H1 (cell line): ENCODE measurements around the gene ERV3-1. TPM values are rescaled to one million over a fixed set of nuclear protein-coding genes. Genes with fewer than 3 reads are reported as not detected.

ENCODE experiments used
- CTCF ChIA-PET: fragments of 300-600 bp; sonication (Branson Sonifier 250); formaldehyde crosslinking; loops from one replicate; lab custom pipeline; 2021; ENCODE audit not compliant: partially characterized antibody; lab: Charles Lee
- POLR2A ChIA-PET: fragments of 300-600 bp; sonication (Branson Sonifier 250); formaldehyde crosslinking; loops from one replicate; lab custom pipeline; 2021; ENCODE audit warnings: inconsistent platforms; ENCODE audit not compliant: partially characterized antibody; lab: Charles Lee
- DNase-seq, 2 experiments: peaks; one replicate each; pipeline versions ENCODE4 v3.0.0 to v3.0.0-alpha.2; 2010 to 2022; ENCODE audit warnings: low spot score in 2 of 2, low read depth in 1 of 2, mixed read lengths in 1 of 2
- FAIRE-seq: peaks from 2 replicates; lab custom pipeline; 2011; peaks lifted over from hg19 to GRCh38; lab: Jason Lieb, UNC
- H2AFZ ChIP-seq: 2 replicates; pipeline ENCODE4 v1.8.1; 2012; ENCODE audit warnings: low read length, inconsistent platforms
- H2AK5ac ChIP-seq: 2 replicates; pipeline ENCODE4 v1.6.1; 2013; ENCODE audit warnings: low read depth, low read length
- H2BK120ac ChIP-seq: replicated peaks from 2 replicates; pipeline ENCODE3; 2013; ENCODE audit warnings: low read depth, low read length, inconsistent platforms
- H2BK12ac ChIP-seq: 2 replicates; pipeline ENCODE4 v1.6.1; 2013; ENCODE audit warnings: low read depth, low read length
- H2BK15ac ChIP-seq: 2 replicates; pipeline ENCODE4 v1.6.1; 2013; ENCODE audit warnings: low read length
- H2BK20ac ChIP-seq: 2 replicates; pipeline ENCODE4 v1.6.1; 2013; ENCODE audit warnings: low read length
- H2BK5ac ChIP-seq: 2 replicates; pipeline ENCODE4 v1.6.1; 2013; ENCODE audit warnings: low read depth, low read length
- H3K14ac ChIP-seq: 2 replicates; pipeline ENCODE4 v1.6.1; 2013; ENCODE audit warnings: inconsistent platforms; ENCODE audit not compliant: insufficient read length
- H3K18ac ChIP-seq: 2 replicates; pipeline ENCODE4 v1.6.1; 2013; ENCODE audit warnings: low read length; ENCODE audit errors: extremely low read depth
- H3K23ac ChIP-seq: 2 replicates; pipeline ENCODE4 v1.6.1; 2013; ENCODE audit warnings: inconsistent platforms; ENCODE audit not compliant: insufficient read length
- H3K23me2 ChIP-seq: 2 replicates; pipeline ENCODE4 v1.6.1; 2013; ENCODE audit warnings: low read depth, low read length
- H3K27ac ChIP-seq: 2 replicates; pipeline ENCODE4 v1.6.1; 2011; ENCODE audit warnings: low read depth, low read length, inconsistent platforms
- H3K27me3 ChIP-seq, 4 experiments: replicated peaks in 1 of 4; 1 replicate in 1 of 4; 2 replicates in 3 of 4; pipeline versions ENCODE4 v1.6.1 to v1.8.1; 2011 to 2013; ENCODE audit warnings: low read length in 3 of 4, mild to moderate bottlenecking in 3 of 4, inconsistent platforms in 2 of 4, mixed read lengths in 2 of 4, moderate library complexity in 1 of 4; ENCODE audit not compliant: control insufficient read depth in 3 of 4, insufficient read depth in 3 of 4; ENCODE audit errors: extremely low read depth in 1 of 4
- H3K36me3 ChIP-seq, 4 experiments: 2 replicates each; pipeline versions ENCODE4 v1.6.1 to v1.8.1; 2011 to 2013; ENCODE audit warnings: mild to moderate bottlenecking in 4 of 4, low read length in 3 of 4, moderate library complexity in 2 of 4, control low read depth in 1 of 4, inconsistent platforms in 1 of 4; ENCODE audit not compliant: insufficient read depth in 4 of 4, control insufficient read depth in 2 of 4
- H3K4ac ChIP-seq: replicated peaks from 2 replicates; pipeline ENCODE3; 2013; ENCODE audit warnings: low read length, low read depth, mixed read lengths, inconsistent platforms; ENCODE audit not compliant: insufficient read length
- H3K4me1 ChIP-seq, 4 experiments: replicated peaks in 1 of 4; 1 replicate in 1 of 4; 2 replicates in 3 of 4; pipeline versions ENCODE4 v1.6.1 to v1.8.1; 2011 to 2013; ENCODE audit warnings: low read length in 3 of 4, inconsistent platforms in 2 of 4, mixed read lengths in 1 of 4; ENCODE audit not compliant: insufficient read depth in 4 of 4, control insufficient read depth in 3 of 4
- H3K4me2 ChIP-seq, 2 experiments: 2 replicates each; pipeline versions ENCODE4 v1.6.1 to v1.8.1; 2011 to 2013; ENCODE audit warnings: low read depth in 2 of 2, low read length in 2 of 2, control low read depth in 1 of 2, inconsistent platforms in 1 of 2, mild to moderate bottlenecking in 1 of 2; ENCODE audit not compliant: insufficient read depth in 1 of 2
- H3K4me3 ChIP-seq, 4 experiments: fragments of 200-600, 300-600 bp in 1 of 4; sonication (generic), shearing (Covaris generic), sonication (Bioruptor Twin) in 1 of 4; 2 replicates each; pipeline versions ENCODE4 v1.5.1 to v1.8.1; 2011 to 2016; ENCODE audit warnings: low read length in 4 of 4, low read depth in 3 of 4, control low read depth in 2 of 4, inconsistent platforms in 2 of 4, mild to moderate bottlenecking in 2 of 4, mixed read lengths in 1 of 4, moderate library complexity in 1 of 4; ENCODE audit not compliant: insufficient read depth in 2 of 4; ENCODE audit errors: extremely low read depth in 1 of 4
- H3K56ac ChIP-seq: replicated peaks from 2 replicates; pipeline ENCODE3; 2013; ENCODE audit warnings: low read depth, mild to moderate bottlenecking, mixed read lengths, low read length, inconsistent platforms; ENCODE audit not compliant: insufficient read length
- H3K79me1 ChIP-seq: 2 replicates; pipeline ENCODE4 v1.6.1; 2013; ENCODE audit warnings: low read depth, low read length, control low read depth
- H3K79me2 ChIP-seq, 2 experiments: 2 replicates each; pipeline versions ENCODE4 v1.6.1 to v1.8.1; 2012 to 2013; ENCODE audit warnings: low read length in 2 of 2, mild to moderate bottlenecking in 2 of 2, inconsistent platforms in 1 of 2; ENCODE audit not compliant: insufficient read depth in 2 of 2, control insufficient read depth in 1 of 2
- H3K9ac ChIP-seq, 4 experiments: replicated peaks in 1 of 4; 1 replicate in 1 of 4; 2 replicates in 3 of 4; pipeline versions ENCODE4 v1.6.1 to v1.8.1; 2011 to 2013; ENCODE audit warnings: low read depth in 3 of 4, low read length in 3 of 4, control low read depth in 2 of 4, mild to moderate bottlenecking in 2 of 4, moderate library complexity in 2 of 4, inconsistent platforms in 1 of 4; ENCODE audit errors: extremely low read depth in 1 of 4
- H3K9me3 ChIP-seq, 2 experiments: 2 replicates each; pipeline versions ENCODE4 v1.6.1 to v1.8.1; 2012 to 2013; ENCODE audit warnings: mild to moderate bottlenecking in 2 of 2, moderate library complexity in 2 of 2, control low read depth in 1 of 2, inconsistent platforms in 1 of 2, low read depth in 1 of 2, low read length in 1 of 2, mixed read lengths in 1 of 2; ENCODE audit not compliant: insufficient read depth in 2 of 2
- H4K20me1 ChIP-seq, 2 experiments: replicated peaks in 1 of 2; 2 replicates each; pipeline versions ENCODE3 to v1.8.1; 2011 to 2013; ENCODE audit warnings: inconsistent platforms in 2 of 2, low read length in 2 of 2, mild to moderate bottlenecking in 1 of 2; ENCODE audit not compliant: insufficient read depth in 2 of 2, control insufficient read depth in 1 of 2
- H4K5ac ChIP-seq: 2 replicates; pipeline ENCODE4 v1.6.1; 2013; ENCODE audit warnings: low read length, low read depth, mixed read lengths, inconsistent platforms; ENCODE audit not compliant: insufficient read length
- H4K8ac ChIP-seq: 2 replicates; pipeline ENCODE4 v1.8.0; 2013; ENCODE audit warnings: mild to moderate bottlenecking, moderate library complexity, low read length, inconsistent platforms; ENCODE audit not compliant: insufficient read depth; ENCODE audit errors: extremely low read depth
- H4K91ac ChIP-seq: replicated peaks from 2 replicates; pipeline ENCODE3; 2013; ENCODE audit warnings: low read length, mixed read lengths, inconsistent platforms; ENCODE audit not compliant: insufficient read length
- CTCF ChIP-seq, 3 experiments: IDR thresholded peaks; 1 replicate in 2 of 3; 2 replicates in 1 of 3; pipeline versions ENCODE4 v1.5.1 to v1.6.1; 2011; ENCODE audit warnings: low read length in 3 of 3, mild to moderate bottlenecking in 3 of 3, inconsistent platforms in 2 of 3, low read depth in 1 of 3, moderate library complexity in 1 of 3; ENCODE audit not compliant: insufficient read depth in 1 of 3; ENCODE audit errors: control extremely low read depth in 1 of 3
- NANOG ChIP-seq: IDR thresholded peaks from 2 replicates; pipeline ENCODE4 v1.6.1; 2011; ENCODE audit warnings: low read length, low read depth, mild to moderate bottlenecking, inconsistent platforms; ENCODE audit not compliant: insufficient read depth, poor library complexity, severe bottlenecking
- SP1 ChIP-seq: IDR thresholded peaks from 2 replicates; pipeline ENCODE4 v1.6.1; 2011; ENCODE audit warnings: low read depth, low read length
- TCF12 ChIP-seq: IDR thresholded peaks from 2 replicates; pipeline ENCODE4 v1.6.1; 2011; ENCODE audit warnings: low read depth, mild to moderate bottlenecking, low read length
- WGBS, 2 experiments: shearing (Covaris generic) in 1 of 2; methylation state at CpG; one replicate each; pipeline versions ENCODE4 v1.1.6 to v1.1.7; 2013 to 2015; ENCODE audit warnings: low lambda C conversion rate in 2 of 2, mixed read lengths in 2 of 2, inconsistent platforms in 1 of 2, low coverage in 1 of 2, missing lambda C conversion rate in 1 of 2; ENCODE audit not compliant: insufficient replicate concordance in 2 of 2, insufficient coverage in 1 of 2, insufficient read length in 1 of 2; ENCODE audit errors: extremely low coverage in 1 of 2, missing lambda C conversion rate in 1 of 2; 5-methylcytosine and 5-hydroxymethylcytosine counted together
- polyA plus RNA-seq, 7 experiments: library from polyadenylated mRNA; depleted of rRNA in 3 of 7; stranded (reverse) in 5 of 7; unstranded in 2 of 7; fragments of >200 nt in 5 of 7; fragments of 200-250 nt in 2 of 7; gene quantifications; 1 replicate in 5 of 7; 2 replicates in 1 of 7; 4 replicates in 1 of 7; pipeline versions ENCODE4 v1.2.1 to v1.2.3, GENCODE V29; 2011 to 2013; ENCODE audit warnings: missing spikeins in 2 of 7, mixed read lengths in 2 of 7
- total RNA-seq: library from RNA; stranded (reverse); fragmentation: NEBNext Ultra II Directional; extraction: Animal tissue kit (Norgen Biotek cat#: 25700); gene quantifications from 2 replicates; pipeline ENCODE4 v1.2.1, GENCODE V29; 2021
- TF ChIP-seq, protein P1 (sequence below): IDR thresholded peaks from 2 replicates; pipeline ENCODE4 v1.6.1; 2012; ENCODE audit warnings: inconsistent platforms

The ERV3-1 gene
- total and polyA plus RNA-seq, 2 of the 8 experiments (the other 6 are each of a cell fraction or from before 2014, with no cell fraction given): 9.5 to 9.7 TPM

GRCh38 chr7:64998865-64999164 is 7.7 kb downstream of the ERV3-1 start:
- peaks cover 31 to 40% of the 10 kb centered on the region in 2 experiments for H3K9me3 ChIP-seq
- H3K36me3 ChIP-seq: peaks cover 2 to 22% (median 6%) of the 10 kb centered on the region in 4 experiments; a peak in 6 of 8 replicates
- CTCF ChIA-PET: no interaction called here

More at GRCh38 chr7:64998865-64999164, 7.7 kb downstream of the ERV3-1 start:
- Histone ChIP-seq H3K56ac (no peak overlapping the region), H3K23me2 (no peaks in the 10 kb centered on the region), H3K14ac (no peak overlapping the region), H3K18ac (no peak overlapping the region), H2BK15ac (no peak overlapping the region), H2AFZ (no peak overlapping the region), H3K9ac (no peak overlapping the region), H3K4ac (no peak overlapping the region), H3K27me3 (no peaks in the 10 kb centered on the region), H2BK5ac (no peak overlapping the region), H3K27ac (no peak overlapping the region), H3K79me1 (peaks cover 6% of the 10 kb centered on the region), H2BK12ac (no peak overlapping the region), H3K4me2 (peak overlapping the region in 1 of 2 experiments; percentile 63; a peak in 1 of 4 replicates), H3K23ac (no peak overlapping the region), H4K5ac (no peak overlapping the region), H4K8ac (no peak overlapping the region), H3K79me2 (peaks cover 0 to 27% of the 10 kb centered on the region in 2 experiments; a peak in 3 of 4 replicates), H4K20me1 (no peaks in the 10 kb centered on the region), H3K4me1 (peaks cover 2 to 7% (median 4%) of the 10 kb centered on the region in 4 experiments; a peak in 5 of 7 replicates), H2BK120ac (no peak overlapping the region), H2BK20ac (no peak overlapping the region), H4K91ac (no peak overlapping the region), H3K4me3 (peak overlapping the region in 1 of 4 experiments; percentile 40; a peak in 2 of 8 replicates), H2AK5ac (no peak overlapping the region)
- TF ChIP-seq SP1 (no peak), NANOG (no peak), CTCF (IDR thresholded peaks at IDR 0.05; ENCODE audit: control extremely low read depth in 1 of 3, insufficient read depth in 1 of 3, low read depth in 1 of 3, low read length in 3 of 3) (no peak), TCF12 (no peak)
- TF ChIP-seq, protein P1, sequence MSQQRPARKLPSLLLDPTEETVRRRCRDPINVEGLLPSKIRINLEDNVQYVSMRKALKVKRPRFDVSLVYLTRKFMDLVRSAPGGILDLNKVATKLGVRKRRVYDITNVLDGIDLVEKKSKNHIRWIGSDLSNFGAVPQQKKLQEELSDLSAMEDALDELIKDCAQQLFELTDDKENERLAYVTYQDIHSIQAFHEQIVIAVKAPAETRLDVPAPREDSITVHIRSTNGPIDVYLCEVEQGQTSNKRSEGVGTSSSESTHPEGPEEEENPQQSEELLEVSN: no peak
- POLR2A ChIA-PET: no interaction called here
- no peak for DNase-seq
- no peak for FAIRE-seq
- 96% methylated on average over 7 of the region's 7 CpGs; no CpG with 5 or more reads in 1 of the 2 experiments for WGBS, 2 experiments
